K562 (cell line): Measurements from ENCODE around the gene BCKDHB. TPM values are rescaled to one million over a fixed set of nuclear protein-coding genes. Genes with fewer than 3 reads are reported as not detected.

Experiments used
- CEBPG ChIP-seq, 3 experiments: fragments of 200-800 bp in 1 of 3; sonication (Bioruptor generic) in 1 of 3; sonication (generic) in 1 of 3; formaldehyde crosslinking in 1 of 3; IDR thresholded peaks in 2 of 3; conservative IDR thresholded peaks in 1 of 3; 2 replicates each; pipeline versions ENCODE4 v1.6.1 to v1.8.0; 2016 to 2022; ENCODE audit warnings: missing compliant biosample characterization in 2 of 3, missing genetic modification characterization in 2 of 3, mild to moderate bottlenecking in 1 of 3, missing genetic modification reagents in 1 of 3
- CREM ChIP-seq: IDR thresholded peaks from 2 replicates; pipeline ENCODE4 v1.6.1; 2014; ENCODE audit warnings: antibody characterized with exemption, low read depth
- JUN ChIP-seq, 2 experiments: sonication (generic) in 1 of 2; formaldehyde crosslinking in 1 of 2; IDR thresholded peaks; 2 replicates each; pipeline versions ENCODE4 v1.6.1 to v1.8.0; 2012 to 2022; ENCODE audit warnings: borderline replicate concordance in 2 of 2, mild to moderate bottlenecking in 2 of 2, improper control_type of control experiment in 1 of 2, low read depth in 1 of 2, low read length in 1 of 2, missing genetic modification reagents in 1 of 2
- NONO ChIP-seq, 2 experiments: fragments of 200-400 bp in 1 of 2; fragments of 450-650 bp in 1 of 2; formaldehyde crosslinking in 1 of 2; IDR thresholded peaks; 2 replicates each; pipeline ENCODE4 v1.6.1; 2017; ENCODE audit warnings: low read depth in 2 of 2, mild to moderate bottlenecking in 2 of 2, moderate library complexity in 2 of 2, low read length in 1 of 2
- SP2 ChIP-seq: IDR thresholded peaks from 2 replicates; pipeline ENCODE4 v1.6.1; 2011; ENCODE audit warnings: mild to moderate bottlenecking, low read depth, low read length, moderate library complexity; ENCODE audit not compliant: poor library complexity, severe bottlenecking; ENCODE audit errors: extremely low read depth
- SPI1 ChIP-seq: IDR thresholded peaks from 2 replicates; pipeline ENCODE4 v1.6.1; 2011; ENCODE audit warnings: low read depth, low read length, control low read depth, borderline replicate concordance
- SRSF7 ChIP-seq: fragments of 200-400 bp; formaldehyde crosslinking; optimal IDR thresholded peaks from 2 replicates; pipeline ENCODE3; 2017; ENCODE audit warnings: mild to moderate bottlenecking, low read depth, low read length
- TAF9B ChIP-seq: fragments of 450-650 bp; IDR thresholded peaks from 2 replicates; pipeline ENCODE4 v1.6.1; 2018; ENCODE audit warnings: mild to moderate bottlenecking; ENCODE audit not compliant: partially characterized antibody
- ZNF12 ChIP-seq: sonication (generic); formaldehyde crosslinking; IDR thresholded peaks from 2 replicates; pipeline ENCODE4 v1.4.0; 2020; ENCODE audit warnings: mild to moderate bottlenecking, missing genetic modification reagents
- polyA plus RNA-seq, 8 experiments: library from polyadenylated mRNA; depleted of rRNA in 4 of 8; stranded (reverse) in 5 of 8; unstranded in 3 of 8; fragments of >200 nt; fragmentation: Nextera tagmentation in 2 of 8; fragmentation: Illumina TruSeq in 1 of 8; extraction: Ambion mirVana in 2 of 8; extraction: Trizol in 1 of 8; gene quantifications; 2 replicates each; pipeline versions ENCODE4 v1.2.1 to v1.2.3, GENCODE V29; 2011 to 2014; ENCODE audit warnings: inconsistent platforms in 1 of 8, missing spikeins in 1 of 8
- total RNA-seq, 7 experiments: library from RNA; depleted of rRNA in 6 of 7; stranded (reverse); fragments of >200 nt in 6 of 7; fragmentation: Illumina TruSeq in 2 of 7; extraction: Trizol in 2 of 7; gene quantifications; 2 replicates each; pipeline versions ENCODE4 v1.2.1 to v1.2.3, GENCODE V29; 2011 to 2021; ENCODE audit warnings: low replicate concordance in 1 of 7
- TF ChIP-seq, protein P1 (sequence below): fragments of 450-650 bp; IDR thresholded peaks from 2 replicates; pipeline ENCODE4 v1.6.1; 2016
- TF ChIP-seq, protein P2 (sequence below): fragments of 200-800 bp; sonication (Bioruptor generic); IDR thresholded peaks from 2 replicates; pipeline ENCODE4 v1.6.1; 2017; ENCODE audit warnings: missing genetic modification characterization, missing compliant biosample characterization

BCKDHB gene
- total and polyA plus RNA-seq, 9 of the 15 experiments (the other 6 are each of a cell fraction or from before 2014, with no cell fraction given), result 4.1 to 23.7 (median 7.5) TPM

DNA sequence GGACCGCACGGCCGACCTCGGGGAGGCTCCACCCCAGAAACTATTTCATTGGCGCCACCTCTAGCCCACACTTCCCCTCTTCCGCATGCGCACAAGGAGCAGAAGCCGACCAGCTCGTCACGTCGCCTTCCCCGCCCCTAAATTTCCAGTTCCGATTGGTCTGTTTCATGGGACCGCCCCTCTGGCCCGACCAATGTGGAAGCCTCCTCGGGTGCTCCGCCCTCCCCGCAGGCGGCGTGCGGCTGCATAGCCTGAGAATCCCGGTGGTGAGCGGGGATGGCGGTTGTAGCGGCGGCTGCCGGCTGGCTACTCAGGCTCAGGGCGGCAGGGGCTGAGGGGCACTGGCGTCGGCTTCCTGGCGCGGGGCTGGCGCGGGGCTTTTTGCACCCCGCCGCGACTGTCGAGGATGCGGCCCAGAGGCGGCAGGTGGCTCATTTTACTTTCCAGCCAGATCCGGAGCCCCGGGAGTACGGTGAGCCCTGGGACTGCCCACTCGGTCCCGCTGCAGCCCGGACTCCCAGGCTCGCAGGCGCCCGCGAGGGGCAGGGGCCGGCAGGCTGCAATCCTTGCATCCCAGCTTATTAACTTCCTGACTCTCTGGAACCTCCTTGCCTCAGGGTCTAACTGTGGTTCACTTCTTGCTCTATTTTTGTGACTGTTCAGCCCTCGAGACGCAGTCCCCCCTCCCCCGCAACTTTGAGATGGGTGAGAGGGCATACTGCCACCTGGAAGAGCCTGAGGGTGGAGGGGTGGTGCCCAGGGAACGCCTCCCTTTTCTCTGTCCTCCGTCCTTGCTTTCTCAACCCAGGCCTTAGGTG lies at the start of gene BCKDHB (continued):
- peak; percentile 78 for TF ChIP-seq TAF9B
- TF ChIP-seq, protein P1, sequence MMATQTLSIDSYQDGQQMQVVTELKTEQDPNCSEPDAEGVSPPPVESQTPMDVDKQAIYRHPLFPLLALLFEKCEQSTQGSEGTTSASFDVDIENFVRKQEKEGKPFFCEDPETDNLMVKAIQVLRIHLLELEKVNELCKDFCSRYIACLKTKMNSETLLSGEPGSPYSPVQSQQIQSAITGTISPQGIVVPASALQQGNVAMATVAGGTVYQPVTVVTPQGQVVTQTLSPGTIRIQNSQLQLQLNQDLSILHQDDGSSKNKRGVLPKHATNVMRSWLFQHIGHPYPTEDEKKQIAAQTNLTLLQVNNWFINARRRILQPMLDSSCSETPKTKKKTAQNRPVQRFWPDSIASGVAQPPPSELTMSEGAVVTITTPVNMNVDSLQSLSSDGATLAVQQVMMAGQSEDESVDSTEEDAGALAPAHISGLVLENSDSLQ, result 0 out of 2 replicates have a peak, but pooled peaks have one; percentile 22
- peak; percentile 72 for TF ChIP-seq CREM
- TF ChIP-seq, protein P2, sequence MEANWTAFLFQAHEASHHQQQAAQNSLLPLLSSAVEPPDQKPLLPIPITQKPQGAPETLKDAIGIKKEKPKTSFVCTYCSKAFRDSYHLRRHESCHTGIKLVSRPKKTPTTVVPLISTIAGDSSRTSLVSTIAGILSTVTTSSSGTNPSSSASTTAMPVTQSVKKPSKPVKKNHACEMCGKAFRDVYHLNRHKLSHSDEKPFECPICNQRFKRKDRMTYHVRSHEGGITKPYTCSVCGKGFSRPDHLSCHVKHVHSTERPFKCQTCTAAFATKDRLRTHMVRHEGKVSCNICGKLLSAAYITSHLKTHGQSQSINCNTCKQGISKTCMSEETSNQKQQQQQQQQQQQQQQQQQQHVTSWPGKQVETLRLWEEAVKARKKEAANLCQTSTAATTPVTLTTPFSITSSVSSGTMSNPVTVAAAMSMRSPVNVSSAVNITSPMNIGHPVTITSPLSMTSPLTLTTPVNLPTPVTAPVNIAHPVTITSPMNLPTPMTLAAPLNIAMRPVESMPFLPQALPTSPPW (CRISPR knock-in tag), result peak; percentile 47; the same call in 1 of the 2 replicates
- TF ChIP-seq SP2, result peak; percentile 54
- peak in 1 of 2 experiments; percentile 84; a peak in 2 of 4 replicates for TF ChIP-seq NONO (IDR thresholded peaks at IDR 0.05; ENCODE audit: low read depth in 2 of 2, low read length in 1 of 2)
- no peak; the same call in 1 of the 2 replicates for TF ChIP-seq JUN (IDR thresholded peaks at IDR 0.05; ENCODE audit: borderline replicate concordance, low read depth, low read length)
- no peak for TF ChIP-seq JUN (CRISPR knock-in tag; IDR thresholded peaks at IDR 0.05; ENCODE audit: borderline replicate concordance)
- TF ChIP-seq SPI1, result peak; percentile 25; the same call in 1 of the 2 replicates
- no peak for TF ChIP-seq SRSF7
- peak; percentile 94 for TF ChIP-seq ZNF12 (CRISPR knock-in tag)
- TF ChIP-seq CEBPG (CRISPR knock-in tag; IDR thresholded peaks at IDR 0.05), result no peak
- TF ChIP-seq CEBPG (tag; conservative IDR thresholded peaks at IDR 0.05 in 1 of 2, IDR thresholded peaks at IDR 0.05 in 1 of 2), result no peak
